CD14-positive monocyte (primary cell): ENCODE measurements around the gene RAB4B. TPM values are rescaled to one million over a fixed set of nuclear protein-coding genes. Genes with fewer than 3 reads are reported as not detected.

ENCODE experiments used
- DNase-seq, 3 donors: peaks; one replicate each; pipeline ENCODE4 v3.0.0-alpha.2; 2011 to 2022
- H2AFZ ChIP-seq: 2 replicates; pipeline ENCODE4 v1.6.0; 2012; ENCODE audit warnings: mild to moderate bottlenecking, low read depth, low read length, inconsistent platforms; ENCODE audit not compliant: insufficient read depth, poor library complexity, severe bottlenecking
- H3K27ac ChIP-seq, 2 donors: 1 replicate in 1 of 2; 2 replicates in 1 of 2; pipeline ENCODE4 v1.5.1; 2012 to 2013; ENCODE audit warnings: low read length in 2 of 2, control low read depth in 1 of 2, inconsistent platforms in 1 of 2, low read depth in 1 of 2, mild to moderate bottlenecking in 1 of 2
- H3K27me3 ChIP-seq, 2 donors: one replicate each; pipeline versions ENCODE4 v1.6.0 to v1.6.1; 2011 to 2013; ENCODE audit warnings: low read length in 2 of 2; ENCODE audit not compliant: control insufficient read depth in 2 of 2, insufficient read depth in 2 of 2
- H3K36me3 ChIP-seq, 2 donors: replicated peaks in 1 of 2; 1 replicate in 1 of 2; 2 replicates in 1 of 2; pipeline versions ENCODE4 v1.5.1 to v1.6.1; 2012 to 2013; ENCODE audit warnings: low read length in 2 of 2, control low read depth in 1 of 2, inconsistent platforms in 1 of 2, mild to moderate bottlenecking in 1 of 2; ENCODE audit not compliant: insufficient read depth in 2 of 2, control insufficient read depth in 1 of 2
- H3K4me1 ChIP-seq, 2 donors: 1 replicate in 1 of 2; 2 replicates in 1 of 2; pipeline versions ENCODE4 v1.5.1 to v1.6.1; 2012 to 2013; ENCODE audit warnings: low read length in 2 of 2, control low read depth in 1 of 2, inconsistent platforms in 1 of 2, mild to moderate bottlenecking in 1 of 2, moderate library complexity in 1 of 2; ENCODE audit not compliant: insufficient read depth in 2 of 2, control insufficient read depth in 1 of 2
- H3K4me2 ChIP-seq: replicated peaks from 2 replicates; pipeline ENCODE3; 2012; ENCODE audit warnings: low read length, moderate library complexity, mild to moderate bottlenecking; ENCODE audit not compliant: poor library complexity, severe bottlenecking; ENCODE audit errors: extremely low read depth
- H3K4me3 ChIP-seq, 3 experiments: fragments of 200-600 bp in 1 of 3; sonication (generic) in 1 of 3; replicated peaks in 1 of 3; 1 replicate in 2 of 3; 2 replicates in 1 of 3; pipeline ENCODE4 v1.5.1; 2011 to 2013; ENCODE audit warnings: low read length in 3 of 3, mild to moderate bottlenecking in 3 of 3, control low read depth in 2 of 3, low read depth in 2 of 3, inconsistent platforms in 1 of 3, moderate library complexity in 1 of 3
- H3K79me2 ChIP-seq: 2 replicates; pipeline ENCODE4 v1.6.0; 2012; ENCODE audit warnings: mild to moderate bottlenecking, control low read depth, inconsistent platforms, low read length, moderate library complexity; ENCODE audit not compliant: insufficient read depth
- H3K9ac ChIP-seq: 2 replicates; pipeline ENCODE4 v1.6.0; 2017; ENCODE audit warnings: low read length, mild to moderate bottlenecking; ENCODE audit not compliant: insufficient read depth, poor library complexity, severe bottlenecking
- H3K9me3 ChIP-seq, 2 donors: replicated peaks in 1 of 2; 1 replicate in 1 of 2; 2 replicates in 1 of 2; pipeline versions ENCODE4 v1.5.1 to v1.6.1; 2012 to 2013; ENCODE audit warnings: low read length in 2 of 2, control low read depth in 1 of 2; ENCODE audit not compliant: control insufficient read depth in 1 of 2, insufficient read depth in 1 of 2
- H4K20me1 ChIP-seq: 2 replicates; pipeline ENCODE4 v1.6.0; 2012; ENCODE audit warnings: mild to moderate bottlenecking, low read length, control low read depth, moderate library complexity; ENCODE audit not compliant: insufficient read depth
- H3K27ac Mint-ChIP-seq, 7 donors: one replicate each; pipeline ENCODE4 v1.8.0; 2020; ENCODE audit warnings: mild to moderate bottlenecking in 7 of 7, mixed read lengths in 7 of 7, moderate library complexity in 6 of 7, inconsistent platforms in 2 of 7
- H3K27me3 Mint-ChIP-seq, 3 donors: one replicate each; pipeline ENCODE4 v1.8.0; 2021 to 2022; ENCODE audit warnings: low read depth in 3 of 3, mild to moderate bottlenecking in 3 of 3, mixed read lengths in 3 of 3, moderate library complexity in 3 of 3, inconsistent platforms in 1 of 3
- H3K36me3 Mint-ChIP-seq, 2 donors: one replicate each; pipeline ENCODE4 v1.8.0; 2020; ENCODE audit warnings: mixed read lengths in 2 of 2, inconsistent platforms in 1 of 2, mild to moderate bottlenecking in 1 of 2
- H3K4me1 Mint-ChIP-seq: one replicate; pipeline ENCODE4 v1.8.0; 2020; ENCODE audit warnings: mild to moderate bottlenecking, mixed read lengths
- H3K4me3 Mint-ChIP-seq, 2 donors: one replicate each; pipeline ENCODE4 v1.8.0; 2020; ENCODE audit warnings: mild to moderate bottlenecking in 2 of 2, mixed read lengths in 2 of 2, moderate library complexity in 1 of 2
- H3K9me3 Mint-ChIP-seq, 7 donors: one replicate each; pipeline ENCODE4 v1.8.0; 2020 to 2022; ENCODE audit warnings: mixed read lengths in 7 of 7, mild to moderate bottlenecking in 6 of 7, moderate library complexity in 6 of 7, inconsistent platforms in 2 of 7
- CTCF ChIP-seq: fragments of 200-600 bp; IDR thresholded peaks from one replicate; pipeline ENCODE4 v1.8.0; 2022; ENCODE audit warnings: antibody characterized with exemption, mild to moderate bottlenecking
- WGBS: methylation state at CpG from one replicate; pipeline ENCODE4 v1.1.5; 2013; ENCODE audit warnings: missing lambda C conversion rate; ENCODE audit not compliant: insufficient coverage; 5-methylcytosine and 5-hydroxymethylcytosine counted together
- intact Hi-C, 2 donors: fragments of 100-400 bp; cut with micrococcal nuclease; formaldehyde crosslinking; loops; one replicate each; pipeline versions ENCODE4 v1.15.0 to v1.15.1; 2023
- polyA plus RNA-seq, 3 donors: library from polyadenylated mRNA; depleted of rRNA in 1 of 3; unstranded in 2 of 3; stranded (reverse) in 1 of 3; fragments of 300-500 nt in 2 of 3; fragments of >200 nt in 1 of 3; fragmentation: Illumina TruSeq in 2 of 3; gene quantifications; 1 replicate in 2 of 3; 2 replicates in 1 of 3; pipeline ENCODE4 v1.2.3, GENCODE V29; 2012 to 2021

The RAB4B gene
- polyA plus RNA-seq, 3 donors = 89.4 to 132 (median 108) TPM

- Histone ChIP-seq H3K79me2 (peaks cover 79% of the 10 kb centered on the region), H3K9ac (peak overlapping the region; percentile 56), H3K36me3 (peaks cover 31 to 48% of the 10 kb centered on the region in 2 donors), H3K27ac (peak overlapping the region; percentile 80 to 88), H3K4me3 (peak overlapping the region in 1 of 3 experiments; percentile 67), H3K4me2 (peak overlapping the region; percentile 33), H3K27me3 (no peaks in the 10 kb centered on the region), H3K9me3 (no peaks in the 10 kb centered on the region), H3K4me1 (peaks cover 55 to 63% of the 10 kb centered on the region in 2 donors), H2AFZ (no peak overlapping the region), H4K20me1 (peaks cover 49% of the 10 kb centered on the region)
- H3K27ac Mint-ChIP-seq = peak overlapping the region; percentile 91 to 99 (median 95)
- peaks cover 40 to 50% of the 10 kb centered on the region in 2 donors for H3K36me3 Mint-ChIP-seq
- DNase-seq = peak in 1 of 3 donors; percentile 23
- intact Hi-C loops = loop anchor here in 1 of 2 donors (10.0 kb wide), 1 partner anchor 50 kb away; no protein-coding TSS in a partner anchor
- no peaks in the 10 kb centered on the region for H3K9me3 Mint-ChIP-seq
- H3K4me3 Mint-ChIP-seq = no peak overlapping the region
- peaks cover 0 to 5% (median 0%) of the 10 kb centered on the region in 3 donors for H3K27me3 Mint-ChIP-seq
- peaks cover 47% of the 10 kb centered on the region for H3K4me1 Mint-ChIP-seq
- no CpG with 5 or more reads among the region's 3 CpGs for WGBS
- no peak for TF ChIP-seq CTCF
Observed at GRCh38 chr19:40755248-40755624, 22.8 kb upstream of the RAB4B start.

- H3K4me1 Mint-ChIP-seq = peaks cover 46% of the 10 kb centered on the region
- no peaks in the 10 kb centered on the region for H3K9me3 Mint-ChIP-seq
Observed at GRCh38 chr19:40755791-40756190, 22.3 kb upstream of the RAB4B start.

More at GRCh38 chr19:40755791-40756190, 22.3 kb upstream of the RAB4B start:
- Histone ChIP-seq H2AFZ (no peak overlapping the region), H4K20me1 (peaks cover 54% of the 10 kb centered on the region), H3K36me3 (peaks cover 37 to 54% of the 10 kb centered on the region in 2 donors), H3K27ac (peak overlapping the region; percentile 80 to 88), H3K9ac (peak overlapping the region; percentile 18), H3K4me1 (peaks cover 55 to 62% of the 10 kb centered on the region in 2 donors), H3K79me2 (peaks cover 83% of the 10 kb centered on the region), H3K4me3 (peak overlapping the region in 1 of 3 experiments; percentile 67), H3K4me2 (peak overlapping the region; percentile 33), H3K27me3 (no peaks in the 10 kb centered on the region), H3K9me3 (no peaks in the 10 kb centered on the region)
- peaks cover 46 to 56% of the 10 kb centered on the region in 2 donors for H3K36me3 Mint-ChIP-seq
- WGBS = 100% methylated on average over 6 of the region's 8 CpGs
- H3K27ac Mint-ChIP-seq = peak overlapping the region; percentile 78 to 99 (median 95)
- H3K27me3 Mint-ChIP-seq = peaks cover 0 to 5% (median 0%) of the 10 kb centered on the region in 3 donors
- DNase-seq = peak in 2 of 3 donors; percentile 26 to 65
- no peak for TF ChIP-seq CTCF
- no peak overlapping the region for H3K4me3 Mint-ChIP-seq
- intact Hi-C loops = loop anchor here in 1 of 2 donors (10.0 kb wide), 1 partner anchor 49 kb away; no protein-coding TSS in a partner anchor
